GM18519 (cell line): ENCODE measurements around the gene RYR2.

ENCODE experiments used
- ATAC-seq: cut with Tn5 transposase; IDR thresholded peaks from one replicate; pipeline ENCODE4 v1.9.1; 2021; ENCODE audit warnings: mild to moderate bottlenecking, moderate library complexity; ENCODE audit not compliant: unreplicated experiment, low FRiP score

Gene RYR2

DNA sequence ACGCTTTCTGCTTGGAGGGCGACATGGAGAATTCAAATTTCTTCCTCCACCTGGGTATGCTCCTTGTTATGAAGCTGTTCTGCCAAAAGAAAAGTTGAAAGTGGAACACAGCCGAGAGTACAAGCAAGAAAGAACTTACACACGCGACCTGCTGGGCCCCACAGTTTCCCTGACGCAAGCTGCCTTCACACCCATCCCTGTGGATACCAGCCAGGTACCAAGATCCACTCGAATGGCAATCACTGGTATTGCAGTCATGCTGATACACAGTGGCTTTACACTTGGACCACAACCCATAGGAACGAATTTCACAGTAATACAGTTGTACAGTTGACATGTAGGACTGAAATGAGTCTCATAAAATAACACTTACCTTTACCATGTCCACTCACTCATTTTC, 461.3 kb downstream of the RYR2 start:
- no peak for ATAC-seq

DNA sequence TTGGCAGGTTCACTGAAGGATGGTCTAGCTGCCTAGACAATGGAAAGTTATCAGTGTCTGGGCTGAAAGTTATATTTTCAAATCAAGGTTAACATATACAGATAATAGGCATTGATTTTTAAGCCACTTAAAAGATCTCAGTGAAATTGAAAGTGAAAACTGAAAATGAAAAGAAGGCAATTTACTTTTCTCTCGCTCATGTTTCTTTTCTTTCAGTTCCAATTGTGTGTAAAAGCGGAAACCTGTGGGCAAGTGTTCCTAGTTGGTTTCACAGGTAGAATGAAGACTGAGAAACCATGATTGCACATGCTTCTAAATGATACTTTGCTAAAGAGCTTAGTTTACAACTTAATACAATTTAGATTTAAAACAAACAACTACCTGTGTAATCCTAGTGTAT, 465.0 kb downstream of the RYR2 start:
- ATAC-seq, result peak; percentile 89

DNA sequence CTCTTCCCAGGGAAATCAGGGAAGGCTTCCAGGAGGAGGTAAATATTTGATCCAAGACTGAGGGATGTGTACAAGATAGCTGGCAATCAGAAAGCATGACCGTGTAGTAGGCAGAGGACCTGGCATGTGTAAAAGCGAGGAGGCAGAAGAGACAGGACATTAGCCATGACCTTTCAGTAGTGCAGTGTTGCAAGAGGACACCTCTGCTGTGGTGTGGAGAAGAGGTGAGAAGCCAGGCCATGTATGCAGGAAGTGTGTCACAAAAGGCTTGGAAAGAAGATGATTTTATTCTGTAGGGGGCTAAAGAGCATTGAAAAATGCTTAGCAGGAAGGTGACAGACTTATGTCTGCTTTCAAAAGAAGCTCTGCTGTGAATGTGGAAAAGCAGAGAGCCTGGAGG, 467.8 kb downstream of the RYR2 start:
- ATAC-seq, result no peak

DNA sequence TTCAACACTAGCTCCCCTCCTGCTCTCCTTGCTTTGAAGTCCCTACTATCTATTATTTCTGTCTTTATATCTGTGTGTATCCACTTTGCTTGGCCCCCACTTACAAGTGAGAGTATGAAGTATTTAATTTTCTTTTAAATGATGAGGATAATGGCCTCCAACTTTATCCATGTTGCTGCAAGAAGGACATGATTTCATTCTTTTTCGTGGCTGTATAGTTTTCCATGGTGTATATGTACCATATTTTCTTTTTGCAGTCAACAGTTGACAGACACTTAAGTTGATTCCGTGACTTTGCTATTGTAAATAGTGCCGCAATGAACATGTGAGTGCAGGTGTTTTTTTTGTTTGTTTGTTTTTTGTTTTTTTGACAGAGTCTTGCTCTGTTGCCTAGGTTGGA, 483.1 kb downstream of the RYR2 start:
- no peak for ATAC-seq

DNA sequence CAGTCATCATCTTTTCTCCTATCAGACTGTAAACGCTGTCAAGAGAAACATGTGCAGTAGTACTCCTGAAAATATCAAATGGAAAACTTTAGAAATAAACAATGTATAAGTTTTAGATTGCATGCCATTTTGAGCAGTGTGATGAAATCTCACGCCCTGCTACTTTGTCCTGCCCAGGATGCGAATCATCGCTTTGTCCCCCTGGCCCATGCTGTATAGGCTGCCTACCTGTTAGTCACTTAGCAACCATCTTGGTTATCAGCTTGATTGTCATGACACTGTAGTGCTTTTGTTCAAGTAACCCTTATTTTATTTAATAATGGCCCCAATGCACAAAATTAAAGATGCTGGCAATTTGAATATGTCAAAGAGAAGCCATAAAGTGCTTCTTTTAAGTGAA, 485.8 kb downstream of the RYR2 start:
- ATAC-seq, result no peak

DNA sequence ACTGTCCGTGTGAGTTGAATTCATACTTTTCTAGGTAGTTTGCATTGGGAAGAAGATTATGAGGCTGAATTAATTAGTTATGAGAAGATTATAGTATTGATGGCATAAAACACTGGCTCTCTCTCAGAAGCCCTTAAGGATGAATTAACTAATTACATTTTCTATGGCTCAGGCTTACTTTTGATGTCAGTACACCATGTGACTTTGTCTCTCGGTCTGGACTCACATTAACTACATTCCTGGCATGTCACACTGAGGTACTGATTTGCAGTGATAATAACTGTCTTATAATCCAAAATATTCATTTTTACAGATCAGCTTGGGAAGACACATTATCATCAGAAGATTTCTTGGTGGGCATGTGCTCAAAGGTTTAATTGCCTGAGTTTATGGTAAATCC, 486.6 kb downstream of the RYR2 start:
- ATAC-seq, result no peak

DNA sequence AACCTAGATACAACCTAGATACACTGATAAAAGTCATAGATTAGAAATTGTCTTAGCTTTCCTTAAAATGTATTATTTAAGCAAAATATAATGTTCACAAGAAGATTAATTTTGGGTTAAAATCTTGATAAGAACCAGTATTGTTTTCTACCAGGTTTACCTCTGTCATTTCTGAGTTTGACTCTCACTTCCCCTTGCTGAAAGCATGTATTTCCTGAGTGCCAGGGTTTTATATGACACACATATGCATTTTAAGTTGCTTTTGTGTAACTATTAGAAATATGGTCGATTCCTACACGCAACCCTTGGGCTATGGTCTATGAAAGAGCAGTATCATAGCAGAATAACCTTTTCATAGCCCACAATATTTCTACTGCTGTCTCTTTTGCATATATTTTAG, 497.1 kb downstream of the RYR2 start:
- no peak for ATAC-seq

DNA sequence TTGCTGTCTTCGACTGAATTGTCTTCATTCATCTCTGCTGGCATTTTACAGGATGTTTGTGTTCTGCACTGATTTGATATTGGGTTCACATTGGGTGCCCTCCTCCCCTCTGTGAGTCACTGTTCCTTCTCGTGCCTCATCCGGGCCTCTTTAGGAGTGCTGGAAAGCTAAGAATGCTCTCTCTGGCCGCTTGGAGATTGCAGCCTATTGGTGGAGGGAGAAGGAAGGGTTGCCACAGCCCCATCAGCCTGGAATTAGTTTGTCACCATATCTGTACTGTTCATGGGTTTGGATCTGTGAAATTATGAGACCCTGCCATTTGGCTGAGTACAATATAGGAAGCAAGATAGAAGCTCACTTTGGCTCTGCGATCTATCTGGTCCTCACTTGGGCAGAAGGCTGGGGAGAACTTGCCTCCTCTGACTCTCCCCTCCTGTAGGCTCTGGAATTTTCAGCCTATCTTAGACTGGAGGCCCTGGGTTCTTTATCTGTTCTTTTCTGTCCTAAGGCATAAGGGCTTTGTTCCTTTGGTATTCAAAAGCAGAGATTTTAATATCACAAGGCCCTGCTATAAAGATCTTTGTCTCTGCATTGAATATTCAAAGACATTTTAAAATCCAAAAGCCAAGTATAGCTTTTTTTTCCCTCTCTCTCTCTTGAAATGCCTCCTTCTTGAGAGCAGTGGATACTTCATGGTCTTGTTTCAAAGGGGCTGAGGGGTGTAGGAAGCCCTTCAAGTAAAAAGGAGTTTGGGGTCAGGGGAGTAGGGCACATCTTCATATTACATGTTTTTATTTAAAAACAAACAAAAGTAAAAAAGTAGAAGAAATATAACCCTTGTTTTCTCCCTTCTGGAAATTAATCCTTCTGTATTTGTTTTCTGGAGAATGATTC, 500.8 kb downstream of the RYR2 start:
- ATAC-seq, result no peak

DNA sequence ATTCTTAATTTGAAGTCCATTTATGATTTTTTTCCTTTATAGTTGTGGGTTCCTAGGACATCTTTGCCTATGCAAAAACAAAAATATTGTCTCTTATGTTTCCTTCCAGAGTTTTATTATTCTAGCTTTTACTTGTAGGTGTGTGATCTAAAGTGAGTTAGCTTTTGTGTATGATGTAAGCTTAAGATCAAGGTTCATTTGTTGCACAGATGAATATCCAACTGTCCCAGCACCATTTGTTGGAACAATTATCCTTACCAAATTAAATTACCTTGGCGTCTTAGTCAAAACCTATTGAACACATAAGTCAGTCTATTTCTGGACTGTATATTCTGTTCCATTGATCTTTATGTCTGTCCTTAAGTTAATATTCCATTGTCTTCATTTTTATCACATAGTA, 511.1 kb downstream of the RYR2 start:
- no peak for ATAC-seq

DNA sequence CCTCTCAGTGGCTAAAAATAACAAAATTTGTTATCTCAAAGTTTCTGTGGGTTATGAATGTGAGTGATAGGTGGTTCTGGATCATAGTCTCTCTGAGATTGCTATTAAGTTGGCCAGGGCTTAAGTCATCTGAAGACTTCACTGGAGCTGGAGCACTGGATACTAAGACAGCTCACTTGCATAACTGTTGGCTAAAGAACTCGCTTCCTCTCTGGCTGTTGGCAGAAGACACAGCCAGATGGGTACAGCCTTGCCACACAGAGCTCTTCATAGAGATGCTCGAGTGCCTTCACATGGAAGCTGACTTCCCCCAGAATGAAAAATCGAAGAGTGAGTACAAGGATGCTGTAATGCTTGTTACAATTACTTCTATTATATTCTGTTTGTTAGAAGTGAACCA, 514.9 kb downstream of the RYR2 start:
- no peak for ATAC-seq

DNA sequence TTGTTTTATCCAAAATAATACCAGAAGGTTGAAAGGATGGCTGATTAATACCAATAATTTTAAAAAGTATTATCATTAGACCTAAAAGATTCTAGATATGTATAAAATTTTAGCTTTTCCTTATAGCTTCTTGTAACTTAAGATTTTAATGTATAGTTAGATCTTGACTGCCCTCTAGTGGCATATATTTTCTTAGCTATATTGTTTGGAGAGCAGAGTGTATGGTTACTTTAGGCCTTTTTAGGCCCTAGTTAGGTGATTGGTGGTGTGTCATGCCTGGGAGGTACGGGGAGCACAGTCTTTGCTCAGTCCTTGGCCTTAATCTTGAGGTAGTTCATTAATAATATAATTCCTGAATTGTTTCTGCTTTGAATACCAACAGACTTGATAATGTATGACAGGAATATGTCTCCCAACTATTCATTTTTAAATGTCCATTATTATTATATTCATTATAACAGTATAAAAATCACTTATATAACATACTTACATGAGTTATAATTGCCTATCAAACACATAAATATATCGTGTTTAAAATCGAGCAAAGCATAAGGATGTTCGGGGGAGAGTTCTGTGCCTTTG, 520.3 kb downstream of the RYR2 start:
- ATAC-seq, result peak; percentile 92

DNA sequence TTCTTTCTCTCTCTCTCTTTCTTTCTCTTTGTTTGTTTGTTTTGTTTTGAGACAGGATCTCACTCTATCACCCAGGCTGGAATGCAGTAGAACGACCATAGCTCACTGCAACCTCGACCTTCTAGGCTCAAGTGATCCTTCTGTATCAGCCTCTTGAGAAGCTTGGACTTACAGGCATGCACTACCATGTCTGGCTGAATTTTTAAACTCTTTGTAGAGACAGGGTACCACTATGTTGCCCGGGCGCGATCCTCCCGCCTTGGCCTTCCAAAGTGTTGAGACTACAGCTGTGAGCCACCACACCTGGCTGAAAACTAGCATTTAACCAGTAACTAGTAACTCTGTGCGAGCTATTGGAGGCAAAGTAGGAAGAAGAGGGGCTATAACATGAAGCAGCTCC, 523.3 kb downstream of the RYR2 start:
- ATAC-seq, result no peak

DNA sequence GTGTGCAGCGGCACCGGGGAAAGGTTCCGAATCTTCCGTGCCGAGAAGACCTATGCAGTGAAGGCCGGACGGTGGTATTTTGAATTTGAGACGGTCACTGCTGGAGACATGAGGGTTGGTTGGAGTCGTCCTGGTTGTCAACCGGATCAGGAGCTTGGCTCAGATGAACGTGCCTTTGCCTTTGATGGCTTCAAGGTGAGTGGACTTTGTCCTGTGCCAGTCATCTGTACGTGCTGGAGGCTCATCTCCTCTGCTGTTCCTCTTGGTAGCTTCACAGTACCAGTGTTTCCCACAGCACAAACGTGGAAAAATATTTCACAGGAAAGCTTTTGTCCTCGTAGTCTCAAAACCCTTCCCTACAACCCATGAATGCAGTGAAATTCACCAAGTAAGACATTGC, 524.6 kb downstream of the RYR2 start:
- no peak for ATAC-seq

DNA sequence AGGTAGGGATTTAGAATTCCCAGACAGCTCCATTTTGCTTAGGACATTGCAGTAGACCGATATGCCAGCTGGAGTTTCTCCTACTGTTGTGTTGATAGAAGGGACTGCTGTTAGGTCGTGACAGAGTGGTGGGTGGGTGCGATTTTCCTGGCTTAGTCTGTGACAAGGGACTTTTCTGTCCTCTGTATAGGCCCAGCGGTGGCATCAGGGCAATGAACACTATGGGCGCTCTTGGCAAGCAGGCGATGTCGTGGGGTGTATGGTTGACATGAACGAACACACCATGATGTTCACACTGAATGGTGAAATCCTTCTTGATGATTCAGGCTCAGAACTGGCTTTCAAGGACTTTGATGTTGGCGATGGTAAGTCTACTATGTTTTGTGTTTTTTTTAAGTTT, 527.0 kb downstream of the RYR2 start:
- no peak for ATAC-seq

DNA sequence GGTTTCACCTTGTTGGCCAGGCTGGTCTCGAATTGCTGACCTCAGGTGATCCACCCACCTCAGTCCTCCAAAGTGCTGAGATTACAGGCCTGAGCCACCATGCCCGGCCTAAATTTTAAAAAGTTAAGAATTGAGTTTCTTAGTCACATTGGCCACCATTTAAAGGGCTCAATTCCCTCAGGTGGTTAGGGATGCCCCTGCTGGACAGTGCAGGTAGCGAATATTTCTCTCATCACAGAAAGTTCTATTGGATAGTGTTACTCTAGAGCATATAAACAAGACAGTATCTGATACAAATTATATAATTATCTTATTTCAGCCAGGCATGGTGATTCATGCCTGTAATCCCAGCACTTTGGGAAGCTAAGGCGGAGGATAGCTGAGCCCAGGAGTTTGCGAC, 528.5 kb downstream of the RYR2 start:
- ATAC-seq, result peak; percentile 44

DNA sequence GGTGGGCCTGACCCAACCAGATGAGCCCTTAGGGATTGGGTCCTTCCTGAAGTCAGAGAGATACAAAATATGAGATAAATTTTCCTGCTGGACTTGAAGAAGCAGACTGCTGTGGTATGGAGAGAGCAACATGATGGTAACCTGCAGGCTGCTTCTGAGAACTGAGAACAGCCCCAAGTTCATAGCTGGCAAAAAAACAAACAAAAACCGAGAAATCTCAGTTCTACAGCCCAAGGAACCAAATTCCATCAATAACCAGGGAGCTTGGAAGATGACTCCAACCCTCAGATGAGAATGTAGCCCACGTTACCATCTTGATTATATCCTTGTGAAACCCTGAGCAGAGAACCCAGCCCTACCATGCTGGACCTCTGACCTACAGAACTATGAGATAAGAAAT, 532.6 kb downstream of the RYR2 start:
- no peak for ATAC-seq

DNA sequence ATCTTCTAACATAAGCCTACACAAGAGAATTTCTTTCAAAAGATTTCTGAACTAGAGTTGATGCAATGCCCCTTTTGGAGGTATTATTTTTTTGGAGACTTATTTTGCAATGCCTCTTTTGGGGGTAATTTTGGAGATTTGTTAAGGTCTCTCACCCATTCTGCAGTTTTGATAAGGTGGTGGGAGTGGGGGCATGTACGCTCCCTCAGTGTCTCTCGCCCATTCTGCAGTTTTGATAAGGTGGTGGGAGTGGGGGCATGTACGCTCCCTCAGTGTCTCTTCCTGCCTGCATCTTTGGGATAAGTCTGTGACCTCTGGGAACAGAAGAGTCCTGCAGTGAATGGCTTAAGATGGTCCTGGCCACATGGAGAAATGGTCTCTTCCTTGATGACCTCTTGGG, 536.6 kb downstream of the RYR2 start:
- no peak for ATAC-seq

DNA sequence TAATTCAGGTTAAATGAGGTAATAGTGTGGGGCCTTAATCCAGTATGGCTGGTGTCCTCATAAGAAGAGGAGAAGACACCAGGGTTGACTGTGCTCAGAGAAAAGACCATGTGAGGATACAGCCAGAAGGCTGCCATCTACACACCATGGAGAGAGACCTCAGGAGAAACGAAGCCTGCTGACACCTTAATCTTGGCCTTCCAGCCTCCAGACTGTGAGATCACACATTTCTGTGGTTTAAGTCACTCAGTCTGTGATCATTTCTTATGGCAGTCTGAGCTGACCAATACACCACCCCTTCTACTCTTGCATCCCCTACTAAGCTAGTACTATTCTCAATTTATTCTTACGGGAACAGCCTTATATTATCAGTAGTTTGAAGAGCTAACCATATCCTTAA, 538.7 kb downstream of the RYR2 start:
- no peak for ATAC-seq

DNA sequence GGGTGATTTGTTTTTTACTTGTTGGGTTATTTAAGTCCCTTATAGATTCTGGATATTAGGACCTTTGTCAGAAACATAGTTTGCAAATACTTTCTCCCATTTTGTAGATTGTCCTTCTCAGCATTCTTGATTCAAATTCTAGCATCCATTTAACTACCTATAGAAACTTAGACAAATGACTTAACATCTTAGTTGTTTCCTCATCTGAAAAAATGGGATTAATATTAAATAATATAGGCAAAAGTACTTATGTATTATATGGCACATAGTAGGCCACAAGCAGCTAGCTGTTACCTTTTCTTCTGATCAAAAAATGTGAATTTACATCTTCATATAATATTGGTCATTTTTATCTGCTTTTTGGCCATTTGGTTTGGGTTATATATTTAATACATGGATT, 541.3 kb downstream of the RYR2 start:
- ATAC-seq, result no peak

DNA sequence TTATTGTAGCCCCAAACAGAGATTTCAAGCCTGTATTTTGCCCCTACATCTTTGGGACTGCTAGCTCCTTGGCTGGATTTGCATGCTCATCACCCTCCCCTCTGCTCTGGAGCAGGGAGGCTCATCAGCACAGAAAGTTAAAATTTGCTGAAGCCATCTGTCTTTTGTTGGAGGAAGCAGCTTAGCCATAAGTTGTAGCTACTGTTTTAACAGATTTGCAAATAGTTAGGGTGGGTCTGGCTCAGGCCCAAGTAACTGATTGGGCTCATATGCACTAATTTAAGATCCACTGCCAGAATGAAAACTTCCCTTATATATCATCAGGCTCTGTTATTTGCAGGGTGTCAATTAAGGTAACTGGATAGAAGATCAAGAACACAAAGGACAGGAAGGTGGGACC, 541.8 kb downstream of the RYR2 start:
- ATAC-seq, result no peak

DNA sequence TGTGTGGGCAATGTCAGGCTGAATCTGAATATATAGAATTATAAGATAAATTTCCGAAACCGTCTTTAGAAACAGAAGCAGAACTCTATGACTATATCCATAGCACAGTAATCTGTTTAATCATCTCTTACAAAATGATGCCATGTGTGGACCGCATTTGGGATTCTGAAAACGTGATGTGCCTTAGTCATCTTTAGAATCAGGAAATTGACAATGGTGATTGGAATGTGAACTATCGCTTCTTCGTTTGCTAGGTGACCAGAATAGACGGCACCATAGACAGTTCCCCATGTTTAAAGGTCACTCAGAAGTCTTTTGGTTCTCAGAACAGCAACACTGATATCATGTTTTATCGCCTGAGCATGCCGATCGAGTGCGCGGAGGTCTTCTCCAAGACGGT, 548.4 kb downstream of the RYR2 start:
- no peak for ATAC-seq

DNA sequence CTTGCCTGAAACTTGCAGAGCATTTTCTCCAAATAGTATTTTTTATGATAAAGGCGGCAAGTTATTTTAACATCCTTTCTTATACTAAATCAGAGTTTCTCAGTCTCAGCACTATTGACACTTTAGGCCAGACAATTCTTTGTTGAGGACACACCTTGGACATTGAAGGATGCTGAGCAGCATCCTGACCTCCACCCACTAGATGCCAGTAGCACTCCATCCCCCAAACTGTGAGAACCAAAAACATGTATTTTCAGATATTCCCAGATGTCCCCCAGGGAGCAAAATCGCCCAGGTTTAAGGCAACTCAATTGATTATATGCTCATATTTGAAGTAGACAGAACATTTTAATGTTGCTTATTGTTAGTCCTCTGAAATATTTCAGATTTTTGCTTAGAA, 549.4 kb downstream of the RYR2 start:
- no peak for ATAC-seq
